GM21619 (cell line): ENCODE data around the gene SREK1.
"Not testable (repeated sequence)": the region's sequence is repeated elsewhere in the genome, so short reads cannot be mapped to it uniquely, and the experiment has no call there.

Experiments used
- ATAC-seq: cut with Tn5 transposase; IDR thresholded peaks from one replicate; pipeline ENCODE4 v1.9.1; 2021; ENCODE audit not compliant: unreplicated experiment

SREK1 gene

DNA sequence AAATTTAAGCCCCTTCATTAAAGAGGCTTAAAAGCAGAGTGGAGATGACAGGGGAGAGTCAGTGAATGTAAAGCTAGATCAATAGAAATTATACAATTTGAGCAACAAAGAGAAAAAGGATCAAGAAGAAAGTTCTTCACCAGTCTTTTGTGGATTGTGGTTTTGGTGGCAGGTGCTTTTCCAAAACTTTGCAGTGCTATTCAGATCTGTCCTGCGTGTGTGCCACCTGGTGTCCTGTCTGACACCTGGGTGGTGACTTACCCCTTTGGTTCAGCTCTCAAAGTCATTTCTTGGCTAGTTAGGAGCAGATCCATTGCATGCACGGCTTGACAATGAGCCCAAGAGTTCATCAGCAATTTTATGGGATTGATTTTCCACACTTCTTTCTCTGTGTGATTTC is 69.4 kb downstream of the SREK1 start:
- no peak for ATAC-seq

DNA sequence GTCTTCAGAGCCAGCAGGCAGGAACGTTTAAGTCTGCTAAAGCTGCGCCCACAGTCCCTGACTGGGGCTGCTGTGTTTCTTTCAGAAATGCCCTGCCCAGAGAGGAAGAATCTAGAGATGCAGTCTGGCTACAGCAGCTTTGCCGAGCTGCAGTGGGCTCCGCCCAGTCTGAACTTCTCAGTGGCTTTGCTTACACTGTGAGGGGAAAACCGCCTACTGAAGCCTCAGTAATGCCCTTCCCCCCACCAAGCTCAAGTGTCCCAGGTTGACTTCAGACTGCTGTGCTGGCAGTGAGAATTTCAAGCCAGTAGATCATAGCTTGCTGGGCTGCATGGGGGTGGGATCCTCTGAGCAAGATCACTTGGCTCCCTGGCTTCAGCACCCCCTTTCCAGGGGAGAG is 78.4 kb downstream of the SREK1 start:
- no peak for ATAC-seq

DNA sequence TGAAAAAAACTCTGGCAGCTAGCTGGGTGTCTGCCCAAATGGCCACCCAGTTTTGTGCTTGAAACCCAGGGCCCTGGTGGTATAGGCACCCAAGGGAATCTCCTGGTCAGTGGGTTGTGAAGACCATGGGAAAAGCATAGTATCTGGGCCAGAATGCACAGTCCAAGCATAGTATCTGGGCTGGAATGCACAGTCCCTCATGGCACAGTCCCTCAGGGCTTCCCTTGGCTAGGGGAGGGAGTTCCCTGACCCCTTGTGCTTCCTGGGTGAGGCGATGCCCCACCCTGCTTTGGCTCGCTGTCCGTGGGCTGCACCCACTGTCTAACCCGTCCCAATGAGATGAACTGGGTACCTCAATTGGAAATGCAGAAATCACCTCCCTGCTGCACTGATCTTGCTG is 78.8 kb downstream of the SREK1 start:
- not testable (repeated sequence) for ATAC-seq

DNA sequence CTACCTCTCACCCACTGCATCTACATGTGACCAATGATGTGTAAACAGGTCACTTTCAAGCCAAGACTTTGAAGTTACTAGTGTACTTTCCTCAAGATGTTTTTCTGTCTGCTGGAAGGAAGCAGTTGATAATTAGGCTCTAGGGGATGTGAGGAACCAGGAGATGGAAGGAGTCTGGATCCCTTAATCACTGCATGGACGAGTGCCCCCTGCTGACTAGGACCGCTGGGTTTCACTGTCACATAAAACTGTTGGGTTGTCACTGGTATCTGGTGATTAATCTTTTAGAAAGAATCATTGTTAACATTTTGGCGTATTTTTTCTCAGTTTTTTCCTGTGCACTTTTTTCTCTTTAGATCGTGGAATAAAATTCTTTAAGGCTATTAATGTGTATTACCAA is 79.5 kb downstream of the SREK1 start:
- ATAC-seq = no peak

DNA sequence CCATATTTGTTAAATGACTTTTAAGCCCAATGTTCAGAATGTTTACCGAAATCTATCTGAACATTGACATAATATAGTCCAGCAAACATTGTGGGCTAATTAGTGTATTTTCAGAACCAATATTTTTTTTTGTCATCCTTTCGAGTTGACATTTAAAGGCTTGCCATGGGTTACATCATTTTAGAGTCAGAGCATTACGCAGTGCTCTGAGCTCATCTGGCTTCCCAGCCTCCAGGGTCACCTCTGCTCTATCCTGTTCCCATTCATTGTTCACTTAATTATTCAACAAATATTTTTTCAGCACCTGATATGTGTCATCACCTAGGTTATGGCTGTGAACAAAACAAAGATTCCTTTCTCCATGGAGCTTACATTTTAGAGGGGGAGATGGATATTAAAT is 80.2 kb downstream of the SREK1 start:
- no peak for ATAC-seq

DNA sequence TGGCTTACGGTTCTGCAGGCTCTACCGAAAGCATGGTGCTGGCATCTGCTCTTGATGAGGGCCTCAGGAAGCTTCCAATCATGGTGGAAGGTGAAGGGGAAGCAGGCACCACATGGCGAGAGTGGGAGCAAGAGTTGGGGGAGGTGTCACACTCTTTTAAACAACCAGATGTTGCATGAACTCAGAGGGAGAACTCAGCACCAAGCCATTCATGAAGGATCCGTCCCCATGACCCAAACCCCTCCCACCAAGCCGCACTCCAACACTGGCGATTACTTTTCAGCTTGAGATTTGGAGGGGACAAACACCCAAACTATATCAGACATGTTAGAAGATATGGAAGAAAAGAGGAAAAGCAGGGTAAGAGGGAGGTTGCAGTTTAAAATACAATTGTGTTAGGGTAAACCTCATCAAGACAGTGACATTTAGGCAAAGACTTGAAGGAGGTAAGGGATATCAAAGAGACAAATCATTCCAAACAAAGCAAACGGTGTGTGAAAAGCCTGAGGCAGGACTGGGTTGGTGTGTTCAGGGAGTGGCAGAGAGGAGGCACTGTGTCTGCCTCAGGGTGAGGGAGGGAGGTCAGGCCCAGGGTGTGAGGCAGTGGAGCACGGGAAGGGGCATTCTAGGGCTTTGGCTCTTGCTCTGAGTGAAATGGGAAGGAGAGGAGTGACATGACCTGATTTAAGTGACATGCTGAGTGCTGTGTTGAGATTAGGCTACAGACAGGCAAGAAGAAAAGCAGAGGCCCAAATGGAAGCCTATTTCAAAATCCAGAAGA is 80.9 kb downstream of the SREK1 start:
- ATAC-seq = no peak

DNA sequence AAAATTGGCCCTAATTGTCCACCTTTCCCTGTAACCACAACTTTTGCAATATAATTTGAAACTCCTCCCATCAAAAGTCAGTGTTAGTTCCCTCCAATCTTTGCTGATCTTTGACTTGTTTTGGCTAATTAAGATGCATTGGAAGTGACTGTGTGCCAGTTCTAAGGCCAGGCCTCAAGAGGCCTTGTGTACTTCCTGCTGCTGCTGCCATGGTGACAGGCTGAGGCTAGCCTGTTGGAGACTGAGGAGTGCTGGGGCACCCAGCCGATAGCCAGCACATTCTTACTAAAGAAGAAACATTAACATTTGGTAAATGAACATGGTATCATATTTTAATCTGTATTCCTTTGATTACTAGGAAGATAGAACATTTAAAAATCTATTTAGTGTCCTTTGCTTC is 86.5 kb downstream of the SREK1 start:
- ATAC-seq = no peak

DNA sequence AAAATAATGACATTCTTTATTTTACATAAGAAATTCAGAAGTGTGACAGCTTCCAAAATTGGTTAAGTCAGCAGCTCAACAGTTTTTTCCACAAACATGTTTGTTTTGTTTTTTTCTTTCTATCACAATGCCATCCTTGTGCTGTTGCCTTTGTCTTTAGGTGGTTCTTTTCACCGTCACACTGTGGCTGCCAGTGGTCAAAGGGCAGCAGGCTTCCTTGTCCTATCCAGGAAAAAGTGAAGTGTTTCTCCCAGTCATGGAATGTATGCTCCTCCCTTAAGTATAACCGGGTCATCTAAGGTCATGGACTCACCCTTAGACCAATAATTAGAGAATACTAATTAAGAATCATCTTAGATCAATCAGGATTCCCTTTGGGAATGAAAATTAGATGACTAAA is 87.4 kb downstream of the SREK1 start:
- ATAC-seq = no peak

DNA sequence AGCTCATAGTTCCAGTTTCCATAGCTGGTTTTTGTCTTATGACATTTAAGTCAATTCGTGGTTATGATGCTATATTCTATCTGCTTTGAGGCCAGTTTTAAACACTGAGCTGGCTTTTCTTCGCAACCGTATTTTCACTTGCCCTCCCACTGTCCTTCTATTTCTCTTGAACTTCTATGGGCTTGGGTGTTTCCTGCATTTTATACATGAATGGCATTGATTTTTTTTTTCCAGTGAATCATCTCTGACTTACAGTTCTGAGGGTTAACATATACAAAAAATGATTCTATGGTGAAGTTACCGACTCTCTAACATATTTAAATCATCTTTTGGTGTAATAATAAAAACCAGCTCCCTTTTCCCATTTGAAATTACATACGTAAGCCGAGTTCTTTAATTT is 88.2 kb downstream of the SREK1 start:
- no peak for ATAC-seq

DNA sequence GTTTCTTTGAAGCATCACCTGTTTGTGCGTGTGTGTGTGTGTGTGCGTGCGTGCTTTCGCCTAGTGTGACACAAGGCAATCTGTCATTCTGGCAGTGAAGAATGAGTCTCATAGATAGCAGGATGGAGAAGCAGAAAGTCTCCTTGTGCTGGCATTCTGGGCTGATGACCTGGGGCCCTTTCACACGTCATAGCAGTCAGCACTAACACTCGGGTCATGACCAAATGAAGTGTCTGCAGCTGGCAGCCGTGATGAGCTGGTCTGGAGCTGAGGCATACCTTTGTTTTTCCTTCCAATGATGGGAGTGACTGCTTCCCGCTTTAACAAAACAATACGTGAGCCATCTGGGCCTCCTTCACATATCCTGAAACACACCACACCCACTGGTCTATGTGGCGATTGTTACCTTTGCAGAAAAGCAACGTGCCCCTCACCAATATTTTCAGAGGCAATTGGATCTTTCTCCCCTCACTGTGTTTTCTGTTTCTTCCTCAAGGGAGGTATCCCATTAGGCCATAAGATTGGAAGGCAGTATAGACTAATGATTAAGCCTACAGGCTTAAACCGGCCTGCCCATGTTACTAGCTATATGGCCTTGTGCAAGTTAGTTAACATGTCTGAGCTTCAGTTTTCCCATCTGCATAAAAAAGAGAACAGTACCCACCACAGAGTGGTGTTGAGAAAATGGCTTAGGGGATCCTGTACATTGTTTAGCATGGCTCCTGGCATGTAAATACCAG is 88.8 kb downstream of the SREK1 start:
- no peak for ATAC-seq
